HEK293 (cell line): ENCODE measurements around the gene SFT2D1.

Experiments
- FEZF1 ChIP-seq: fragments of 450-650 bp; formaldehyde crosslinking; IDR thresholded peaks from 2 replicates; pipeline ENCODE4 v1.5.1; 2016; ENCODE audit warnings: missing biosample characterization, missing genetic modification characterization
- HOXC10 ChIP-seq: sonication (generic); formaldehyde crosslinking; IDR thresholded peaks from 2 replicates; pipeline ENCODE4 v1.8.1; 2023; ENCODE audit warnings: mild to moderate bottlenecking, missing genetic modification reagents
- KLF1 ChIP-seq: fragments of 450-650 bp; formaldehyde crosslinking; IDR thresholded peaks from 2 replicates; pipeline ENCODE4 v1.5.1; 2016; ENCODE audit warnings: missing biosample characterization, missing genetic modification characterization
- KLF10 ChIP-seq: fragments of 450-650 bp; IDR thresholded peaks from 2 replicates; pipeline ENCODE4 v1.5.1; 2018; ENCODE audit warnings: missing biosample characterization, mild to moderate bottlenecking, missing genetic modification characterization
- KLF7 ChIP-seq: fragments of 450-650 bp; formaldehyde crosslinking; IDR thresholded peaks from 2 replicates; pipeline ENCODE4 v1.5.1; 2016; ENCODE audit warnings: missing biosample characterization, missing genetic modification characterization, borderline replicate concordance
- KLF8 ChIP-seq: fragments of 450-650 bp; formaldehyde crosslinking; IDR thresholded peaks from 2 replicates; pipeline ENCODE4 v1.5.1; 2016; ENCODE audit warnings: missing biosample characterization, missing genetic modification characterization
- SALL2 ChIP-seq: fragments of 450-650 bp; formaldehyde crosslinking; IDR thresholded peaks from 2 replicates; pipeline ENCODE4 v1.5.0; 2017; ENCODE audit warnings: missing biosample characterization, mild to moderate bottlenecking, missing genetic modification characterization, borderline replicate concordance
- TSHZ1 ChIP-seq: fragments of 450-650 bp; formaldehyde crosslinking; IDR thresholded peaks from 2 replicates; pipeline ENCODE4 v1.5.1; 2016; ENCODE audit warnings: missing biosample characterization, missing genetic modification characterization, borderline replicate concordance
- ZBTB1 ChIP-seq: fragments of 450-650 bp; formaldehyde crosslinking; IDR thresholded peaks from 2 replicates; pipeline ENCODE4 v1.5.1; 2016; ENCODE audit warnings: missing biosample characterization, missing genetic modification characterization
- ZBTB44 ChIP-seq: fragments of 450-650 bp; IDR thresholded peaks from 2 replicates; pipeline ENCODE4 v1.5.1; 2018; ENCODE audit warnings: missing biosample characterization, mild to moderate bottlenecking, missing genetic modification characterization
- ZBTB48 ChIP-seq: fragments of 450-650 bp; formaldehyde crosslinking; IDR thresholded peaks from 2 replicates; pipeline ENCODE4 v1.5.1; 2016; ENCODE audit warnings: missing biosample characterization, missing genetic modification characterization
- ZFP41 ChIP-seq: fragments of 450-650 bp; formaldehyde crosslinking; IDR thresholded peaks from 2 replicates; pipeline ENCODE4 v1.5.1; 2016; ENCODE audit warnings: missing biosample characterization, missing genetic modification characterization, borderline replicate concordance
- ZNF112 ChIP-seq: fragments of 450-650 bp; formaldehyde crosslinking; IDR thresholded peaks from 2 replicates; pipeline ENCODE4 v1.5.0; 2017; ENCODE audit warnings: missing biosample characterization, missing genetic modification characterization
- ZNF138 ChIP-seq: fragments of 450-650 bp; formaldehyde crosslinking; IDR thresholded peaks from 2 replicates; pipeline ENCODE4 v1.5.1; 2016; ENCODE audit warnings: missing biosample characterization, missing genetic modification characterization, borderline replicate concordance
- ZNF148 ChIP-seq: fragments of 450-650 bp; formaldehyde crosslinking; IDR thresholded peaks from 2 replicates; pipeline ENCODE4 v1.5.0; 2017; ENCODE audit warnings: missing biosample characterization, missing genetic modification characterization, borderline replicate concordance
- ZNF19 ChIP-seq: fragments of 450-650 bp; formaldehyde crosslinking; IDR thresholded peaks from 2 replicates; pipeline ENCODE4; 2016; ENCODE audit warnings: missing biosample characterization, missing genetic modification characterization, low read depth
- ZNF202 ChIP-seq: fragments of 450-650 bp; formaldehyde crosslinking; IDR thresholded peaks from 2 replicates; pipeline ENCODE4 v1.5.1; 2016; ENCODE audit warnings: missing biosample characterization, missing genetic modification characterization, borderline replicate concordance
- ZNF223 ChIP-seq: fragments of 450-650 bp; formaldehyde crosslinking; IDR thresholded peaks from 2 replicates; pipeline ENCODE4 v1.5.1; 2016; ENCODE audit warnings: missing biosample characterization, missing genetic modification characterization
- ZNF354C ChIP-seq: fragments of 450-650 bp; formaldehyde crosslinking; IDR thresholded peaks from 2 replicates; pipeline ENCODE4 v1.5.1; 2016; ENCODE audit warnings: missing biosample characterization, missing genetic modification characterization, low read depth, borderline replicate concordance
- ZNF37A ChIP-seq: fragments of 450-650 bp; IDR thresholded peaks from 2 replicates; pipeline ENCODE4 v1.5.1; 2018; ENCODE audit warnings: missing biosample characterization, missing genetic modification characterization
- ZNF398 ChIP-seq: fragments of 450-650 bp; formaldehyde crosslinking; IDR thresholded peaks from 2 replicates; pipeline ENCODE4 v1.5.1; 2017; ENCODE audit warnings: missing biosample characterization, missing genetic modification characterization
- ZNF433 ChIP-seq: fragments of 450-650 bp; formaldehyde crosslinking; IDR thresholded peaks from 2 replicates; pipeline ENCODE4 v1.5.1; 2016; ENCODE audit warnings: missing biosample characterization, missing genetic modification characterization, low read depth
- ZNF488 ChIP-seq: fragments of 450-650 bp; formaldehyde crosslinking; IDR thresholded peaks from 2 replicates; pipeline ENCODE4 v1.5.1; 2016; ENCODE audit warnings: missing biosample characterization, missing genetic modification characterization
- ZNF629 ChIP-seq: fragments of 450-650 bp; formaldehyde crosslinking; IDR thresholded peaks from 2 replicates; pipeline ENCODE4 v1.5.1; 2017; ENCODE audit warnings: missing biosample characterization, missing genetic modification characterization
- ZNF639 ChIP-seq: fragments of 450-650 bp; formaldehyde crosslinking; IDR thresholded peaks from 2 replicates; pipeline ENCODE4 v1.5.1; 2016; ENCODE audit warnings: missing biosample characterization, missing genetic modification characterization

SFT2D1 gene

GRCh38 chr6:166382933-166383801, 40.8 kb upstream of the SFT2D1 start, which contains the start of gene MPC1 (continued):
- TF ChIP-seq ZNF398 (tag by site-specific recombination) (no peak), KLF1 (tag by site-specific recombination) (no peak), HOXC10 (CRISPR knock-in tag) (peak; percentile 69; the same call in 1 of the 2 replicates), ZNF639 (tag by site-specific recombination) (no peak), TSHZ1 (no peak), SALL2 (no peak), ZNF629 (tag by site-specific recombination) (no peak), ZNF433 (tag by site-specific recombination) (no peak), ZNF148 (no peak), ZNF202 (tag by site-specific recombination) (no peak), ZNF354C (no peak), ZBTB44 (tag by site-specific recombination) (no peak), ZNF37A (no peak), KLF7 (tag by site-specific recombination) (no peak), KLF10 (tag by site-specific recombination) (peak; percentile 100), FEZF1 (tag by site-specific recombination) (no peak), ZNF223 (no peak), ZNF112 (no peak), KLF8 (peak; percentile 83; the same call in 1 of the 2 replicates), ZNF19 (tag by site-specific recombination) (no peak), ZNF138 (tag by site-specific recombination) (no peak), ZBTB1 (tag by site-specific recombination) (no peak), ZNF488 (tag by site-specific recombination) (no peak), ZFP41 (no peak), ZBTB48 (tag by site-specific recombination) (peak; percentile 80)
